GM03348 (cell line): ENCODE data around the gene ZNF248.

Source experiments
- DNase-seq: peaks from one replicate; pipeline ENCODE4 v3.0.0; 2012; ENCODE audit warnings: low spot score

Gene ZNF248

DNA sequence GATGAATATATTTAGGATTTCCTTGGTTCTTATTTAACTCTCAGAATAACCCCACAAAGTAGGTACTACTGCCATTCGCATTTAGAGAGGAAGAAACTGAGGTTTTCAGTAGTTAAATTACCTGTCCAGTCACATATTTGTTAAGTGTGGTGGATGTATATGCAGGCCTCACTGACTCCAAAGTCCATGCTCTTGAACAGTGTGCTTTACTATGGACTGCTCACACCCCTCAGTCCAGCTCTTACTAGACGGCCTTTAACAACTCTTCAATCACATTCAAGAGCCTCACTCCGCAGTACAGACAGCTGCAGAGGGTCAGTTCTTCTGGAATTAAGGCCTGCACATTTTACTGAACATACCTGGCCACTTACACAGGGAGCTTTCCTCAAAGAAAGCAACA, 36.2 kb downstream of the ZNF248 start:
- DNase-seq = no peak

DNA sequence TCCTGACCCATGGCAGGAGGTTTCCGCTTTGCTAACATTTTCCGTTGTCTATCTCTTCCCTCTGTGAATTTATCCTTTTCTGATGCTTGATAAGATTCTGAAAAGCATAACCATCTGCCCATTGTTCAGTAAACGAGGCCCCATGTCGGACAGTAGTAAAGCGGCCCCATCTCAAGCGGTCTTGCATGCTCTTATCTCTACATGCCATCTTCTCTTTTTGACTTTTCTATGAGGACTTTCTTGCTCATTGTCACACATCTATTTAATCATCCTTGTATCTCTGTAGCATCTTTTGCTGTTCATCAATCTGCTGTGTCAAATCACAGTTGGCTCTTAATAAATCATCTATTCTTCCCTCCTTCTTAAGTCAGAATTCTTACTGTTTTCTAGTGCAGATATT, 37.6 kb downstream of the ZNF248 start:
- no peak for DNase-seq

DNA sequence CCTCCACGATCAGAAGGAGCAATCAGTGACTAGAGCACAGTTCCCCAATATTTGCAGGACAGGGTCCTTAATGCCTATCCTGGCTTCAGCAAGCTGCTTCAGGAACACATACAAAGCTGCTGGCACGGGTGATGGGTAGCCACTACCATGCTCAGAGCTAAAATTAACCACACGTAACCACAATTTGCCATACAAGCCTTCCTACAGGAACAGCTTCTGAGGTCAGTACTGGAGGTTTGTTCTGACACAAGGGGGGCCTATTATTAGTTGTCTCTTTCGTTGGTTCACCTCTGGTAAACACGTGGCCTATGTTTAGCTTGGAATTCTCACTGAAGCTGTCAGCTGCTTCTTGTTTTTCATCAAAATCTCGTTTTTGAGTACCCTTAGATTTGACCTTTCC, 41.1 kb downstream of the ZNF248 start:
- no peak for DNase-seq

DNA sequence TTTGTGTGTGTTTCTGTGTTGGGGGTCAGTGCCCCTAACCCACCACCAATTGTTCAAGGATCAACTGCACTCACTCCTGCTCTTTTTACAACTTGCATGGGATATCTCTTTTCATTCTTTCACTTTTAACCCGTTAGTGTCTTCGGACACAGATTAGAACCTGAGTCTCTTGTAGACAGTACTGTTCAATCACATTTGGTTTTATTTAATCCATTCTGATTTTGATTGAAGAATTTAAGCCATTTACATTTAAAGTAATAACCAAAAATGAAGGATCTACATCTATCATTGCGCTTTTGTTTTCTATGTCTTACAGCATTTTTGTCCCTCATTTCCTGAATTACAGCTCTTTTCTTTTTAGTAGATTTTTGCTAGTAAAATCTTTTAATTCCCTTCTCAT, 43.6 kb downstream of the ZNF248 start:
- no peak for DNase-seq

DNA sequence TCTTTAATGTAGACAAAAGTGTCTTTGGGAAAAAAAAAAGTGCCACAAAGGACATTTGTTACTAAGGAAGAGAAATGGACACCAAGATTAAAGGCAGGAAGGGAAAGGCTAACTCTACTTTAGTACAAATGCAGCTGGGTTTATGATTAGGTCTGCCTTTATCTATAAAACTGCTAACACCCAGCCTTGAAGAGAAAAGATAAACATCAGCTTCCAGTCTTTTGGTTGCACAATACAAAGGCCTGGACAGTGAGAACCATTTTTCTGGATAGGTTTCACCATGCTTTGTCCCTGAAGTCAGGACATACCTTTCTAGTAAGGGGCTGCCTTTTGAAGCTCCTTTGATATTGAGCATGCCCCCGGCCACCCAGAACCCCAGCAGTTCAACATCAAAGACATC, 45.1 kb downstream of the ZNF248 start:
- DNase-seq = no peak

DNA sequence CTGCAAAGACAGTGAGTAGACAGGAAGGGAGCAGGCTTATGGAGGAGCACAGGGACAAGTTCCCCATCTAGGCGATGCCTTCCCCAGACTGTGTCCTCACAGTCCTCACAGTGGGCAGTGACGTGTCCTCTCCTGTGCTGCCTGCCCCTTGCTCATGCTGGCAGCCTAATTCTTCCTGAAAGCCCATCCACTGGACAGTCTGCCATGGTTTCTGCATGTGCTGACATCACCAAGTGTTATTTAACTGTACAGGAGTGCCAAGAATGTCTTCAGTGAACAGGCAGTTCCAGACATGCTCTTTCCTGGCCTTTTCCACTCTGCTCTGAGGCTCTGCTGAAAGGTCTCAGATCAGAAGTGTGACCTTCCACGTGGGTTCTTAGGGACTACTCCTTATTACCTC, 54.1 kb downstream of the ZNF248 start:
- DNase-seq = no peak

DNA sequence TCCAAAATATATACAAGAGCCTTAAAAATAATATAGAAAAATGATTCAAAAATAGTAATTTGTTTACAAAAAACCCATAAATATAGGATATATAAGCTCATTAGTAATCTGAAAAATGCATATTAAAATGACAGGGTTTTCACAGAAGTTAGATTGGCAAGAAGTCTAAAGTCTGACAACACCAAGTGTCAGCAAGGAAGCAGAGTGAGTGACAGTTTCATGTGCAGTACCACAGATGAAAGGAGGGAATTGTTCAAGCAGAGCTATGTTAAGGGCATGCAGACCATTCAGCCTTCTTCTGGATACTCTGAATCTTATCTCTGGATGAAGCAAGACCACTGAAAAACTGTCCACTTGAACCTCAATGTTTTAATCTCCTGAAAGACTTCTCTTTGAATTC, 55.9 kb downstream of the ZNF248 start:
- no peak for DNase-seq

DNA sequence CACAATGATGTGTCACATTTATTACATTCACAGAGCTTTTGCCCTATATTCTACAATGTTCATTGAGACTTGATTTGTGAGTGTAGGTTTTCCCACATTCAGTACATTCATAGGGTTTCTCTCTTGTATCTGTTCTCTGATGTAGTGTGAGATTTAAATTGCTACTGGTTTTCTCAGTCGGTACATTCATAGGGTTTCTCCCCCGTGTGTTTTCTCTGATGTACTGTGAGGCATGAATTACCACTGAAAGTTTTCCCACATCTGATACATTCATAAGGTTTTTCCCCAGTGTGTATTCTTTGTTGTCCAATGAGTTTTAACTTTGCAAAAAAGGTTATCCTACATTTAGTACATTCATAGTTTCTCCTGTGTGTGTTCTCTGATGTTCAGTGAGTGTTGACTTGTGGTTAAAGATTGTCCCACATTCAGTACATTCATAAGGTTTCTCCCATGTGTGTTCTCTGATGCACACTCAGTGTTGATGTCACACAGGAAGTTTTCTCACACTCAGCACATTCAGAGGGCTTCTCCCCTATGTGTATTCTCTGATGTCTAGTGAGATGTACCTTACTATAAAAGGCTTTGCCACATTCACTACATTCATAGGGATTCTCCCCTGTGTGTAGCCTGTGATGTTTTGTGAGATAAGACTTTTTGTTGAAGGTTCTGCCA, 63.0 kb downstream of the ZNF248 start:
- DNase-seq = no peak

DNA sequence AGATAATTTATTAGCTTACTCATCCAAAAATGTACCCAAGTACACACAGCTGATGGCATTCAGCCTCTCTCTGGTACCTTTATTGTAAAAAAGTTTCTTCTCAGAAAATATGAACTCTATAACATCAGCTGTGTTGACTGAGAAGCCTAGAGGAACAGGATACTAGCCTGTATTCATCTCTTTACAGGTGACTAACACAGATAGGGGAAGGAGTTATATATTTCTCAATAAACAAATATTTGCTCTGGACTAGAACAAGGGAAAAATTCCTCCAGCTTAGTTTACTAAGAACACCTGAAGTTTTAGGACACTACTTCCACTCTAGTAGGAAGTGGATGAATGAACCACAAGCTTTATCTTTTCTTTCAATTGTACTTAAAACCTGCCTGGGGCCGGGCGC, 67.8 kb downstream of the ZNF248 start:
- DNase-seq = no peak

DNA sequence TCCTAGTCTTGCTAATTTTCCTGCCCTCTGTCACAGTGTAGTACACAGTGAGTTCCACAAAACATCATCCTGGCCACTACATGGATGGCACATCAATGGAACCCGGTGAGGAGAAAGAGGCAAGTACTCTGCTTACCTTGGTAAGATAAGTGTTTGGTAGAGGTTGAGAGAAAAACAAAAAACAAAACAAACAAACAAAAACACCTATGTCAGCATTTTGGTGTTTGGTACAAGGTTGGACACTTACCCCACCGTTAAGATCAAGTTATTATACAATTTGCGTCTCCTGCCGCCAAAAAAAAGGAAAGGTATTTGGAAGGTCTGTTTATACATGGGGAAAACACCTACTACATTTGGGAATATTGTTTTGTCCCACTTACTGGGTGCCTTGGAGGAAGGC, 72.7 kb downstream of the ZNF248 start:
- DNase-seq = no peak

DNA sequence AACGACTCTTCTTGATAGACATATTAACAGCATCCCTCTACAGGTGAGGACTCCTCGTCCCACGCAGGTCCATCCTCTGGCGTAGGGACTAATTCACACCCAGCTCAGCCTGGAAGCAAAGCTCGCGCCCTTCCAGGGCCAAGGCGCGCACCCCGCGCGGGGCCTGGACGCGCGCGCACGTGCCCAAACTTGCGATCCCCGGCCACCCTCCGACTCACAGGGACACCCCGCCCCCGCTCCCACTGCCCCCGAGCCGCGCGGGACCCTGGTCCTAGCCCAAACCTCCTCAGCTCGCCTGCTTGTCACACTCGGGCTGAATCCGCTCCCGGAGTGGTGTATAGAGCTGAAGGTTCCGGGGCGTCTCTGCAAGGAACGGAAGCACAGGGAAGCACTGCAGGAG, 76.9 kb downstream of the ZNF248 start:
- no peak for DNase-seq

DNA sequence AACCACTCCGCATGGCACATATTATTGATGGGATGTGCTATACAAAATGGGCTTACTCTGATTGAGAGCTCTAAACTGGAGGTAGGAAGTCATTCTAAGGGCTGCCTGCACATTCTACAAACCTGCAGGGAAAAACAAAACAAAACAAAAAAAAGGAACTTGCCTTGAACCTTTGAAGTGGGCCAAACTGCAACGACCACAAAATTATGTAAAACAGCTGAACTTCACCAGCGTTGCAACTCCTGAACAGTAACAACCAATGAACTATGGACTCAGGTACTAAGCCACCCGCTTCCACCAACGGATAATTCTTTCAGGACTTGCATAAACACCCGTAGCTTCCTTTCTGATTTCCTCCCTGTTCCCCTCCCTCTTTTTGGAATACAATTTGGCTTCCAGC, 80.4 kb downstream of the ZNF248 start:
- no peak for DNase-seq

DNA sequence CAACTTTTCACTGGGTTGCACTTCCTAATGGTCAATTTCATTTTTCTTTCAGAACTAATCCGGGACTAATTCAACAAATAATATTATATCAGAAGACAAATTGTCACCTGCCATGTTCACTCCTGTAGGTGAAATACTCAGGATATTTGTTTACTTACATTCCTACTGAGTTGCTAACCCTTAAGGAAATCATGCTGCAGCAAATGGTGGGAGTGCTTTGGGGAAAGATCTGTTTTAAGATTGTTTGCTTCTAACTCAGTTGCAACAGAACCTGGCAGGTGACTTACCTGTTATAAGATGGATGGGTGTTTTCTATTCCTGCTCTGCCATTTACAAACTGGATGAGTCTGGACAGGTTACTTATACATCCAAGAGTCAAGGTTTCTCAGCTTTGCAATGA, 81.8 kb downstream of the ZNF248 start:
- DNase-seq = no peak

DNA sequence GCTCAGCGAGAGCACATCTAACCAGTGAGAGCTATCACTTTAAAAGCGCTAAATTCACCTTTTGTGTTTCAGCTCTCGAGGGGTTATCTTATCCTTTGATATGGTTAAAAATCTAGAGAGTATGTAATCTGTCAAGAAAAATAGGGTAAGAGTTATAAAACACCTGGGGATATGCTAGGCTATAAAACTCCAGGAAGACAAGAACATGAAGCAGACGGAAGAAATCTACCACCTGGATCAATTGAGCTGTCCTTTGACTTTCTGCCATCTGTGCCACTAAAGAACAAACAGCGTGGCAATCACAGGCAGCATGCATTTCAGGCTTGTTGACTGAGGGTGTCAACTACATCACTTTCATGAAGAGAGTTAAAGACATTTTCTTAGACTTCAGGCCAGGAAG, 83.1 kb downstream of the ZNF248 start:
- no peak for DNase-seq

DNA sequence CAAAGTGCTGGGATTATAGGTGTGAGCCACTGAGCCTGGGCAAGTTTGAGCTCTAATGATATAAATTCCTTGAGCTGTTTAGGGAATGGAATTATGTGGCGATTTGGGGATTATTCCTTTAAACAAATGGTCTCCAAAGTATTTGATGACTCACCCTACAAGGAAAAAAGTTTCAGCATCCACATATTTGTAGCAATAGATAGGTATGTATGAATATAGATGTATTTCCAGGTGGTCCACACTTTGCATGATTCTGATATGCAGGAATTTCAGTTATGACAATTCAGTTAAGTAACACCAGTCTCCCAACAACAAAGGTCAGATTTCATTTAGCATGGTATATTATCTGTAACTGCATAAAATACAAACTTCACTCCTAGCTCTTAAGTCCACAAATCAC, 92.2 kb downstream of the ZNF248 start:
- DNase-seq = no peak

DNA sequence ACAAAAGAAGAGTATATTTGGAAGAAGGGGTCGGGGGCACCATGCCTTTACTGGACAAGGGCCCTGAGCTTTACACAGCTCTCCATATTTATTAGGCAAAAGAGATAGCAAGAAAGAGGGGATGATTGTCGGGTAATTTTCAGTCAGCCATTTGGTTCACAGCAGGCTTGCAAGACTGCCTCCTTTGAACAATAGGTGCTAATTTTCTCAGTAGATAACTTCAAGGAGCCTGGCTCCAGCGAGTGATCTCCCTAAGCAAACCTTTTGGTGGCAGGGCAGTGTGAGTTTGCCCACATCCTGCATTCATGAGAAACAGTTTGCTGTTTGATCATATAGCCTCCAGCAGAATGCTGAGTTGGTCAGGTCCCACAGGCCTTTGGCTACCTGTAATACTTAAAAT, 94.3 kb downstream of the ZNF248 start:
- no peak for DNase-seq

DNA sequence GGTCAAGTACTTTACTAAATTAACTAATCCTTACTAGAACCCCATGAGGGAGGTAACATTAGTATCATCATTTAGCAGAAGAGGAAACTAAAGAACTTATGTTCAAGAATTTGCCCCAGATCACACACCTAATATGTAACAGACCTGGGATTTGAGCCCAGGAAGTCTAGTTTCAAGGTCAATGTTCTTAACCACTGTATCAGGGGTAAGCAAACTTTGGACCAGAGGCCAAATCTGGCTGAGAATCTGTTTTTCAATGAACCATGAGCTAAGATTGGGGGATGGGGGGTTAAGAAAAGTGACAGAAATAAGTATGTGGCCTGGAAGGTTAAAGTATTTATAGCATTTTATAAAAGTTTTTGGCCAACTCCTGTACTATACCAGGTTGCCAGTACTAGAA, 95.1 kb downstream of the ZNF248 start:
- DNase-seq = no peak

DNA sequence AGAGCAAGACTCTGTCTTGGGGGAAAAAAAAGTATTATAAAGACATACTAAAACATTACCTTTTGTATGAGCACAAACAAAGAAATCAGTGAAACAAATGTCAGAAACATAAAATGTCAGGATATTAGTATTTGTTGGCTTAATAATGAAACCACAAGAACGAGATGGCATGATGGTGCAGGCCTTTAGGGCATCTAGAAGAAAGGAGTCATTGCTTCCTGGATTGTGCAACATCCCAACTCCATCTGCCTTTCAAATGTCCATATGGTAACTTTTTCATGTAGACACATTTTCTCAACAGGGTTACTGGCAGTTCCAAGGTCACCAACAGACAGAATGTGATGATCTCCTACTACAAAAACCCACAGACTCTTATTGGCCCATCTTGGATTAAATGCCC, 96.6 kb downstream of the ZNF248 start:
- no peak for DNase-seq

DNA sequence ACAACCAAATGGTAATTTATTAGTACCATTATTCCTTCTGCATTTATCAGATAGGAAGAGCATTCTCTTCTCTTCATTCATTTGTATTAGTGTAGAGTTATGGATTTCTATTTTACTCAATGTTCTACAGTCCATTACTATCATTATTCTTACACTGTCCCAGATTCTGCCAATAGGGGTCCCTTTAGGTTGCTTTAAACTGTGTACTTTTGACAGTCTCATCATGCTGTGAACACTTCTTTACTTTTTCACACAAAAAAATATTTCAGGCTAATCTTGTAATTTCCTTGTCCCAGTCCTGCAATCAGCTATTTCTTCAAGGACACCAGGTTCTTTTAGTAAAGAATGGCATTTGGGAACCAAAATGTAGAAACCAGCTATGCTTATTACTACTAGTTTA, 99.3 kb downstream of the ZNF248 start:
- DNase-seq = no peak

DNA sequence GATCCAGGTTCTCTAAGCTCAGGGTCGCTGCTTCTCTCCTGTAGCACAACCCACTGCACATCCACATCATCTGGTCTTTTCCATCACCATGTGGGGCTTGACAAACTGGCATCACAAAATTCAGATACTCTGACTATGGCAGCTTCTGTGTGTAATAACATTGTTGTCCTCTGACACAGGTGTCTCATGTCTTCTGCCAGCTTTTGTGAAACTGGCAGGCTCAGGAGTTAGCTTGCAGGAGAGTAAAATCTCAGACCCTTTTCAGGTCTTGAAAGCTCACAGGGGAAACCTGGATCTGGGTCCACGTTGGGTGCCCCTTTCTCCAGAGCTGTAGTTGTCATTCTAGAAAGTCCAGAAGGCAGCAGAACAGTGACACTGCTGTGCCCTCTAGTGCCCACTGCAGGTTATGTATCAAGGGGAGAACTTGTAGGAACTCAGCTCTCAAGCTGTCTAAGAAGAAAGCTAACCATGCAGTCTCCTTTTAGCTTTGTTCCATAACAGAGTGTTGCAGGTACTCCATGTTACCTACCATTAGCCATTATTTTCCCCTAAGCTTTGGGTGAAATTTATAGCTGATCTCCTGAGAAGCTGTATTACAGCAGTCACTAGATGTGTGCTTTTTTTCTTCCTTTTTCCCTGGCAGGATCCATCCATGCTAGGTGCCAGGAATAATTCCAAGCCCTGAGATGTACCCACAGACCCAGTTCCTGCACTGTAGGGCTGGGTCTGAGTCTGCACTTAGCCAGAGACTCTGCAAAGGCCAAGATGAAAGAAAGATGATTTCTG, 102.7 kb downstream of the ZNF248 start:
- DNase-seq = peak; percentile 49

DNA sequence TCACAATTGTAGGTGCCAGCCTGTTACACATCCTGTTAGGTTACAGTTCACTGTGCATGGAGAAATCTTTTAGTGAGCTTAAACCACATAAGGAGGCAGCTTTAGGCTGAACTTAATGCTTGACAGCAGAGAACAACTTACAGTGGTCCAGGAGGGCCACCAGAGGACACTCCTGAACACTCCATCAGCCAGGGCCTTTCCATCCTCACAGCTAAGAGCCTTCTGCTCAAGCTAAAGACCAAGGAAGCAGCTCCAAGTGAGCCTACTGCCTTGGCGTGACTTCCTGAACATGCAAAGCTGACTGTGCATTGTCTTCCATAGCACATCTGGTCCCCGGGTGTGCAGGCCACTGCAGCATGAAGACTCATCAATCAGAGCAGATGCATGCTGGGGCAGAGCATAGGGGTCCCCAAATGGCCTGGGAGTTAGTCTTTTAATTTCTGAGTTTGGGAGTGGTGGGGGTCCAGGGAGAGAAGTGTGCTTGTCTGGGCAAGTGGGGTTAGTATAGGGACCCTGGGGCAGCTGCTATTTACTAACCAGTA, 105.0 kb downstream of the ZNF248 start:
- DNase-seq = no peak

DNA sequence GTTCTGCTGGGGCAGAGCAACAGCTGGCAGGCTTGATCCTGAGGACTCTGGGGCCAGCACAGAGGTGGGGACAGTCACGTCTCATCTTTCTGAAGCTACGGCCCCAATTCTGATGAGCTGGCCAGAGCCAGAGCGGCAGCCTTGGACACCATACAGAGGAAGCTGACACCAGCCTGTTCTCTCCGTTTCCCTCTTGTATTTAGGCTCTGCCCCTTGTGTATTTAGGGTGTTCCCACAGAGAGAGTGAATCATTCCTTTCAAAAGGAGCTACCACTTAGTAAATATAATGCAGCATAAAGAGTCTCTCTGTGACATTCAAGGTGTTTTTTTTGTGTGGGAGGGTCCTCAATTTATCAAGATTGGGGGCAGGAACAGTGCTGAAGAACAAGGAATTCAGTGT, 109.2 kb downstream of the ZNF248 start:
- DNase-seq = no peak

DNA sequence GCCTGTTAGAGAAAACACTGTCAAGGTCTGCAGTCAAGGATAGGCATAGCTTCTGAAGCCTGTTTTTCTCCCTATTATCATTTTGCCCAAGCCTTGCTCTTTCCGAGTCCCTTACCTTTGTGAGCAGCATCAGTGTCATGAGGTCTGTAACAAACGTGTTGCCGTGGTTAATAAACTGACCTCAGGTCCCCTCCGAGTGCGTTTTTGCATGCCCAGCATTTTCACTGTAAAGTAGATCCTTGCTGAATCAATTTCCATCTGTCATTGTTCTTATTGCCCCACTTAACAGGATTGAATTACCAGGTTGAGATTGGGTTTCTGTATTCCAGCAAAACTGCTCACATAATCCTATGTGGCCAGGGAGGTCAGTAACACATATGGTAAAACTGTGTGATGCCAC, 110.3 kb downstream of the ZNF248 start:
- no peak for DNase-seq

DNA sequence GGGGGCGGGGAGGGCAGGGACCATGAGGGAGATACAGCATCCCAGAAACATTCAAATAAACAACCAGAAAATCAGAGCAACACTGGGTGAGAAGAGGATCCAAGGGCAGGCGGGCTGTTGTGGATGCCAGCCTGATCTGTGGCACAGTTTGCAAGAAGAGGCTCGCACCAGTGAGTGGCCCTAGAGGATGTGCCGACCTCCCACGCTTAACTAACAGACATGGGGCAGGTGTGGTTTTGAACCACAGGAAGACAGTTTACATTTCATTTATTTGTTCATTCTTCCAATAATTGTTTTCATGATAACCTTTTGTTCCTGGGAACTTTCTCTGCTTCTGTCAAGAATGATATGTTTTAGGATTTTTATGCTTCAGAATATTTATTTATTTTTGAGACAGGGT, 115.6 kb downstream of the ZNF248 start:
- DNase-seq = no peak
